HAP-1 (cell line): ENCODE results near the gene ZSWIM1.
"Not testable (repeated sequence)": the region's sequence is repeated elsewhere in the genome, so short reads cannot be mapped to it uniquely, and the experiment has no call there.

Experiments used
- DNase-seq, 2 experiments: peaks; one replicate each; pipeline ENCODE4 v3.0.0-alpha.2; 2016 to 2020; ENCODE audit warnings: low spot score in 2 of 2
- H3K27me3 ChIP-seq: fragments of 250-450 bp; sonication (Bioruptor Pico); 2 replicates; pipeline ENCODE4 v1.5.1; 2020; ENCODE audit warnings: low read depth, mild to moderate bottlenecking, moderate library complexity
- H3K36me3 ChIP-seq: fragments of 250-450 bp; sonication (Bioruptor Pico); replicated peaks from 2 replicates; pipeline ENCODE4 v1.5.1; 2020; ENCODE audit warnings: mild to moderate bottlenecking
- H3K4me1 ChIP-seq: fragments of 250-450 bp; sonication (Bioruptor Pico); 2 replicates; pipeline ENCODE4 v1.5.1; 2020; ENCODE audit warnings: mild to moderate bottlenecking
- H3K4me3 ChIP-seq: fragments of 250-450 bp; sonication (Bioruptor Pico); 2 replicates; pipeline ENCODE4 v1.5.1; 2020; ENCODE audit warnings: mild to moderate bottlenecking, moderate library complexity
- H3K9me3 ChIP-seq: fragments of 250-450 bp; sonication (Bioruptor Pico); 2 replicates; pipeline ENCODE4 v1.5.1; 2020; ENCODE audit warnings: mild to moderate bottlenecking, moderate library complexity
- in situ Hi-C: fragments of 300-500 bp; cut with MboI; formaldehyde crosslinking; loops from 3 replicates; pipeline ENCODE4 v1.14.3; 2020; ENCODE audit warnings: low sequenced_read_pairs, inconsistent platforms, mixed read lengths

Gene ZSWIM1

DNA sequence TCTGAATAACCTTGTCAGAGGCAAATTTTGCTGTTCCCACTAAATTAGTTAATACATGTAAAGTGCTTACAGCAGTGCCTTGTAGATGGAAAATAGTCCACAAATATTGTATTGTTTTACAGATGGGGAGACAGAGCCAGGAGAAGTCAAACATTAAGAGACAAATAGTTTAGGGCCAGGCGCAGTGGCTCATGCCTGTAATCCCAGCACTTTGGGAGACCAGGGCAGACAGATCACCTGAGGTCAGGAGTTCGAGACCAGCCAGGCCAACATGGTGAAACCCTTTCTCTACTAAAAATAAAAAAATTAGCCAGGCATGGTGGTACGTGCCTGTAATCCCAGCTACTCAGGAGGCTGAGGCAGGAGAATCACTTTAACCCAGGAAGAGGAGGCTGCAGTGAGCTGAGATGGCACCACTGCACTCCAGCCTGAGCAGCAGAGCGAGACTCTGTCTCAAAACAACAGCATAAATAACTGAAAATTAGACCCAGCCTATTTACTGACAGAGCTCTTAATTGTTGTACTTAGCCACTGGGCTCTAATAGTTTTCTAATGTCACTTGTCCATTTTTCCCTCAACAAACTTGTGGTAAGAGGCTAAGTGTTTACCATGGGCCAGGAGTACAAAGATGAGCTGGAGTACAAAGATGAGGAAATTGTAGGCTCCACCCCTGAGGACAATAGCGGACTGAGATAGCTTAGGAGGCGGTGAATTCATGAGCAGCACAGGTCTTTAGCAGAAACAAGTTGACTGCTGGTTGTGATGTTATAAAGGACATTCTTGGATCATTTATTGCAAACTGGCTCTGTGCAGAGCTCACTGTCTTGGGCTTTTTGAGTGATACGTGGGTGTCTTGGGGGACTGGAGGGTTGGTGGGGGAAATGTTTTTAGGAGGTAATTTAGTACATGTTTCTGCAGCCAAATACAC, 17.2 kb upstream of the ZSWIM1 start:
- Histone ChIP-seq H3K9me3 (no peaks in the 10 kb centered on the region), H3K27me3 (no peaks in the 10 kb centered on the region), H3K36me3 (no peaks in the 10 kb centered on the region), H3K4me1 (peaks cover 13% of the 10 kb centered on the region), H3K4me3 (no peak overlapping the region)
- in situ Hi-C loops = no loop called here
- peak in 1 of 2 experiments; percentile 26 for DNase-seq

DNA sequence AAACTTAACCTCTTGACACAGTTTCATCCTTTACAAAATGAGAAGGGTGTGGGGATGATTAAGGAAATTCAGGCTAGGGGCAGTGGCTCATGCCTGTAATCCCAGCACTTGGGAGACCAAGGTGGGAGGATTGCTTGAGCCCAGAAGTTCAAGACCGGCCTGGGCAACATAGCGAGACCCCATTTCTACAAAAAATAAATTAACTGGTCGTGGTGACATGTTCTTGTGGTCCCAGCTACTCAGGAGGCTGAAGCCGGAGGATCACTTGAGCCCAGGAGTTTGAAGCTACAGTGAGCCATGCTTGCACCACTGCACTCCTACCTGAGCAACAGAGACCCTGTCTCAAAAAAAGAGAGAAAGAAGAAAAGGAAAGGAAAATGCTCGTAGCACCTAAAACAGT, 14.6 kb upstream of the ZSWIM1 start:
- H3K4me1 ChIP-seq = peaks cover 12% of the 10 kb centered on the region
- in situ Hi-C loops = no loop called here
- DNase-seq = no peak
- no peaks in the 10 kb centered on the region for H3K27me3 ChIP-seq
- H3K36me3 ChIP-seq = no peaks in the 10 kb centered on the region
- no peak overlapping the region for H3K4me3 ChIP-seq
- no peaks in the 10 kb centered on the region for H3K9me3 ChIP-seq

DNA sequence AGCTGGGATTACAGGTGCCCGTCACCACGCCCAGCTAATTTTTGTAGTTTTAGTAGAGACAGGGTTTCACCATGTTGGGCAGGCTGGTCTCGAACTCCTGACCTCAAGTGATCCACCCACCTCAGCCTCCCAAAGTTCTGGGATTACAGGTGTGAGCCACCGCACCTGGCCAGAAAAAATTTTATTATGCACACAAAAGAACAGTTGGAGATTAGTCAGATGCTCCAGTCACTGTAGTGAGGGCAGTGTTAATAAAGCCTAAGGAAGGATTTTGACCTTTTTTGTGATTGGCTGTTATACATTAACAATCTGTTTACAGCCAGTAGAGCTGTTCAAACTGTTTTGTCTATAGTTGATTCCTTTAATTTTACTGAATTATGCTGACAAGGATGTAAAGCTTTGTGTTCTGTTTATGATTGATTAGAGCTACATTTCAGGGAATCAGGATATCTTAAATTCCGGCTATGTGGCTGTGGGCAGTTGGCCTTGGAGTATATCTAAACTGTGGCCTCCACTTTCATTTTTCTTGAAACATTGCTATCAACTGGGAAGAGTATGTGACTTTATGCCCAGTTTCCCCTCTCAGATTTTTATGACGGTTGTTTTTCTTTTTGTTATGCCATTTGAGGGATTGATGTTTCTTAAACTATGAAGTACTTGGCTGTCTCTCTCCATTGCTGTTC, 13.8 kb upstream of the ZSWIM1 start:
- in situ Hi-C loops = no loop called here
- Histone ChIP-seq H3K9me3 (no peaks in the 10 kb centered on the region), H3K36me3 (no peaks in the 10 kb centered on the region), H3K4me3 (no peak overlapping the region), H3K4me1 (peaks cover 12% of the 10 kb centered on the region), H3K27me3 (no peaks in the 10 kb centered on the region)
- no peak for DNase-seq

DNA sequence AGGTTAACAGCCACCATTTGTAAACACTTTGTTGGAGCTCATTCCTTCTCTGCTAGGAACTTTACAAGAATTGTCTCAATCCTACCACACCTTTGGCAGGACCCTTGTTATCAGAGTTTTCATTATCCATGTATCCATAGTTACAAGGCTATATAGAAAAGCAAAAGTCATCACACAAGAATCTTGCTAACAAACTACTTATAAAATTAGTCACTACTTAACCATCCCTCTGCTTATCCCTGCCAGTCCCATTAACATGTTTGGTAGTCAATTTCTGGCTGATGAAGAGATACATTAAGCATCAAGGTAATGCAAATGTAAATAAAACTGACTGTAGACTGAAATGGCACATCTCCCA, 13.2 kb upstream of the ZSWIM1 start:
- Histone ChIP-seq H3K36me3 (no peaks in the 10 kb centered on the region), H3K4me1 (peaks cover 12% of the 10 kb centered on the region), H3K27me3 (no peaks in the 10 kb centered on the region), H3K4me3 (no peak overlapping the region), H3K9me3 (no peaks in the 10 kb centered on the region)
- DNase-seq = no peak
- in situ Hi-C loops = no loop called here

DNA sequence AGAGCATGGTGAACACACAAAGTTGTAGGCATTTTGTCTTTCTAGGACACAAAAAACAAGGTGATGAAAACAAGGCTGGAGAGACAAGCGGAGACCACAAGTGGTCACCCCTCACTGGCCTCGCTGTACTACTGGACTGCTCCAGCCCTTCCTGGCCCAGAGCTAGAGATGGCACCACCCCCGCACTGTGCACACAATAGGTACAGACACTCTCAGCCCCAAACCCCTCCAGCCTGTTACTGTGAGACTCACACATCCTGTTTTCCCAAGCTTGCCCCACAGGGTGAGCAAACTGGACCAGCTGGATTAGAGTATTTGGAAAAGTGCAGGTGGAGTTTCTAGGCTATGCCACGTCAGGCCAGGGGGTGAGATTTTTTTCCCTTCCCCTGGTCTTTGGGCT, 8.4 kb upstream of the ZSWIM1 start:
- no peaks in the 10 kb centered on the region for H3K27me3 ChIP-seq
- H3K36me3 ChIP-seq = peaks cover 2% of the 10 kb centered on the region; the same call in 1 of the 2 replicates
- no peaks in the 10 kb centered on the region for H3K4me1 ChIP-seq
- H3K4me3 ChIP-seq = no peak overlapping the region
- no peaks in the 10 kb centered on the region for H3K9me3 ChIP-seq
- DNase-seq = no peak
- in situ Hi-C loops = no loop called here

DNA sequence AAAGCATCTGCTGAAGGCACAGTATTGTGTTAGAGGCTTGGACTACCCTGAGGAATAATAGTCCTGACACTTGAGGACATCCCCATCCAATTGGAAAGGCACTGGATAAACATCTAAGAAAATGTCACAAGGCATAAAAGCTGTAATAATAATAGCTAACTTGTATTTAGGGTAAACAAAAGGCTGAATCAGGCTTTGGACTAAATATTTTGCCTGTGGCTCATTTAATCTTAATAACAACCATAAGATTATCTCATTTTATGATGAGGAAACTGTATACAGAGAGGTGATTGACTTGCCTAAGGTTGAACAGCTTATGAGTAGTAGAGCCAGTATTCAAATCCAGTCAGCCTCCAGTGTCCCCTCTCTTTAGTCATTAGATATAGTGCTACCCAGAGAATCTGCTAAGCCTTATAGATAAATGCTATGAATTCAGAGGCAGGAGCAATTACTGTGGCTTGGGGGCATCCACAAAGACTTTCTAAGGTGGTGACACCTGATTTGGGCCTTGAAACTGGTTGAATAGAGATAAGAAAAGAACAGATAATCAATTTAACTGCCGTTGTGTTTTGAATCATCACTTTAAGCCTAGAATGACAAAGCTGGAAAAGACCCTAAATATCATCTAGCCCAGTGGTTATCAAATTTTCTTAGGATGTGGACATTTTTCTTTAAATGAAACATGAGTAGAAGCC, 7.5 kb upstream of the ZSWIM1 start:
- no peaks in the 10 kb centered on the region for H3K9me3 ChIP-seq
- H3K4me1 ChIP-seq = no peaks in the 10 kb centered on the region
- peaks cover 2% of the 10 kb centered on the region; the same call in 1 of the 2 replicates for H3K36me3 ChIP-seq
- no peak overlapping the region for H3K4me3 ChIP-seq
- in situ Hi-C loops = no loop called here
- no peak for DNase-seq
- no peaks in the 10 kb centered on the region for H3K27me3 ChIP-seq

DNA sequence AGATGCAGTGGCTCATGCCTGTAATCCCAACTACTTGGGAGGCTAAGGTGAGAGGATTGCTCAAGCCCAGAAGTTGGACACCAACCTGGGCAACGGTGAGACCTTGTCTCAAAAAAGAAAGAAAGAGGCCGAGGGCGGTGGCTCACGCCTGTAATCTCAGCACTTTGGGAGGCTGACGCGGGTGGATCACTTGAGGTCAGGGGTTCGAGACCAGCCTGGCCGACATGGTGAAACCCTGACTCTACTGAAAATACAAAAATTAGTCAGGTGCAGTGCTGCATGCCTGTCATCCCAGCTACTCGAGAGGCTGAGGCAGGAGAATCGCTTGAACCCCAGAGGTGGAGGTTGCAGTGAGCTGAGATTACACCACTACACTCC, 6.9 kb upstream of the ZSWIM1 start:
- H3K36me3 ChIP-seq, H3K4me3 ChIP-seq, H3K4me1 ChIP-seq, H3K27me3 ChIP-seq, H3K9me3 ChIP-seq, DNase-seq, in situ Hi-C loops: not testable (repeated sequence)

DNA sequence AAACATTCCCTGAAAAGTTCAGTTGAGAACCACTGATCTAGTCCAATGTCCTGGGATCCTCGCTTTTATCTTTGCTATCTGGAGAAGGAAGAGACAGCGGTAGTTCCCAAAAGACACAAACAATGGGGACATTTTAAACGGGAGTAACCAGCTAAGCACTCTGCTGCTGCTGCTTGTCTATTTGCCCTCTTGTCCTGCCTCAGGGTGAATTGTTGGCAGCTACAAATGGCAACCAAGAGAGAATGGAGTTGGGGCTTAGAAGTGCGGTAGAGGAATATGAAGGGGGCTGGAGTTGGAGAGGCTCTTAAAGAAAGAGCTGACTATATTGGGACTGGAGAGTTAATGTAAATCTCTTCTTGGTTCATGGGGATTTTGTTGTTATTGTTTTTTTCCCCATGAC, 6.5 kb upstream of the ZSWIM1 start:
- Histone ChIP-seq H3K36me3 (peaks cover 2% of the 10 kb centered on the region; the same call in 1 of the 2 replicates), H3K27me3 (no peaks in the 10 kb centered on the region), H3K9me3 (no peaks in the 10 kb centered on the region), H3K4me3 (no peak overlapping the region), H3K4me1 (no peaks in the 10 kb centered on the region)
- in situ Hi-C loops = no loop called here
- no peak for DNase-seq

DNA sequence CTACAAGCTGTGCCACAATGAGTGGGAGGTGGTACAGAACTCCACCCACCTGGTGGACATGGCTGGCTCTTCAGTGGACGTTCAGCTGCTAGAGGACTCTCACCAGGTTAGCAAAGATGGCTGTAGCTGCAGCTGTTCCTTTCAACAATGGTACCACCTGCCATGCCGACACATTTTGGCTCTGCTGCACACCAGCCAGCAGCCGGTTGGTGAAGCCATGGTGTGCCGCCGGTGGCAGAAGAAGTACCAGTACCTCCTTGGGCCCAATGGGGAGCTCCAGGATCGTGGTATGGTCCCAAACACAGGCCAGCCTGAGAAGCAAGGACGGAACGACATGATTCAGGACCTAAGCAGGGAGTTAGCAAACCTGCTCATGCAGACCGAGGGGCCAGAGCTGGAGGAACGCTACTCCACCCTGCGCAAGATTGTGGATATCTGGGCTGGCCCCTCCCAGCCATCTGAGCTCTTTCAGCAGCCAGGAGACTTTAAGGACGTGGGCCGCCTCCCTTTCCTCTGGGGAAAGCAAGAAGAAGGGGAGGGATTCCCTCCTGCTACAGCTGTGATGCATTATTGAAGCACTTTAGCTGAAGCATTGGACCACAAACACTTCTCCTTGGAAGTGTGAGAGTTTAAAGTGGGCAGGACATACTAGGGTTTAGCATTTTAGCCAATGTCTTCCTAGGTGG, 2.8 kb upstream of the ZSWIM1 start:
- in situ Hi-C loops = no loop called here
- Histone ChIP-seq H3K36me3 (peaks cover 14% of the 10 kb centered on the region), H3K9me3 (no peaks in the 10 kb centered on the region), H3K4me1 (no peaks in the 10 kb centered on the region), H3K27me3 (no peaks in the 10 kb centered on the region), H3K4me3 (no peak overlapping the region)
- DNase-seq = no peak

DNA sequence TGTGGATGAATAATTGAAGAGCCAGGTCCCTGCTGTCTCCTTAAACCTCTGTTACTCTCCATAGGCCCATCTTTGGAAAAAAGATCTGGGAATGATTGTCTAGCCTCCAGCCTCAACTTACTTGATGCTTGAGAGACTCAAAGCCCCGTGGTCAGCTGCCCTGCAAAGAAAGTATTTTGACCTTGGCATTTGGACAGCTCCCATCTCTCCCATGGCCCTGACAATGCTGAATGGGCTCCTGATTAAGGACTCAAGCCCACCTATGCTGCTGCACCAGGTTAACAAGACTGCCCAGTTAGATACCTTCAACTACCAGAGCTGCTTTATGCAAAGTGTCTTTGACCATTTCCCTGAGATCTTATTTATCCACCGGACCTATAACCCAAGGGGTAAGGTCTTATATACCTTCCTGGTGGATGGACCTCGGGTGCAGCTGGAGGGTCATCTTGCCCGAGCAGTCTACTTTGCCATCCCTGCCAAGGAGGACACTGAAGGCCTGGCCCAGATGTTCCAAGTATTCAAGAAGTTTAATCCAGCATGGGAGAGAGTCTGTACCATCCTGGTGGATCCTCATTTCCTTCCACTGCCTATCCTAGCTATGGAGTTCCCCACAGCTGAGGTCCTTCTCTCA, 1.6 kb downstream of the ZSWIM1 start:
- peaks cover 20% of the 10 kb centered on the region for H3K36me3 ChIP-seq
- in situ Hi-C loops = no loop called here
- H3K9me3 ChIP-seq = no peaks in the 10 kb centered on the region
- H3K27me3 ChIP-seq = no peaks in the 10 kb centered on the region
- H3K4me1 ChIP-seq = no peaks in the 10 kb centered on the region
- DNase-seq = no peak
- no peak overlapping the region for H3K4me3 ChIP-seq

DNA sequence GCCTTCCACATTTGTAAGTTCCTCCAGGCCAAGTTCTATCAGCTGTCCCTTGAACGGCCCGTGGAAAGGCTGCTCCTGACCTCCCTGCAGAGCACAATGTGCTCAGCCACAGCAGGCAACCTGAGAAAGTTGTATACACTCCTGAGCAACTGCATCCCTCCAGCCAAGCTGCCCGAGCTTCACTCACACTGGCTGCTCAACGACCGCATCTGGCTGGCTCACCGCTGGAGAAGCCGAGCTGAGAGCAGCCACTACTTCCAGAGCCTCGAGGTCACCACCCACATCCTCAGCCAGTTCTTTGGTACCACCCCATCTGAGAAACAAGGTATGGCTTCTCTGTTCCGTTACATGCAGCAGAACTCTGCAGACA, 2.1 kb downstream of the ZSWIM1 start:
- H3K9me3 ChIP-seq = no peaks in the 10 kb centered on the region
- in situ Hi-C loops = no loop called here
- no peak for DNase-seq
- no peaks in the 10 kb centered on the region for H3K27me3 ChIP-seq
- no peak overlapping the region for H3K4me3 ChIP-seq
- H3K4me1 ChIP-seq = no peaks in the 10 kb centered on the region
- H3K36me3 ChIP-seq = peaks cover 20% of the 10 kb centered on the region

DNA sequence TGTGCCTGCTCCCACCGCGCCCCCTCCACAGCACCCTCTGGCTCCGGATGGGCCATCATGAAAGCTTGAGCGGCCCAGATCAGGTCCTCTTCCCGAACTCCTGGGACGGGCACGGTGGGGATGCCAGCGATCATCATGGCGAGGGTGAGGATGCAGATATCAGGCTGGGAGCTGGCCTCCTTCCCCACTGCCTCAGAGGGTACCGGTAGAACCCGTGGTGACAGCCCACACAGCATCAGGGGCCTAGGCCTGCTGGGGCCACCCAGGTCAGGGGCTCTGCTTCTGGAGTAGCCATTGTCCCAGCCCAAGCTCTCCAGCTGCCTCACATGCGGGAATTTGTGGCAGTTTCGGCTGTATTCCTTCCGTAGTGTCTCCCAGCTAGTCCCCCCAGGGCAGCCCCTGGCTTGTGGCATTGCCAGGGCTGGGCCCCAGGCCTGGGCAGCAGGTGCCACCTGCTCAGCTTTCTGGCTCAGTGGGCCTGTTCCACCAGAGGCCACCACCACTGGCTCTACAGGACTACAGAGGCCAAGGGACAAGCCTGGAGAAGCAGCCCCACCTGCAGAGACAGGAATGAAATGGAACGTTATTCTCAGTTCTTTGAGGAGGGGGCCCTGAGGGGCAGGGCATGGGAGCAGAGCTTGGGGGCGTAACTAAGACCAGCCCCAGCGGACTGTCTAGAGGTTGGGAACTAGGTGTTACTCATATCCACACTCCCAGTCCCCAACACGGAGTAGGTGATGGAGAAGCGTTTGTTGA, 5.7 kb downstream of the ZSWIM1 start:
- Histone ChIP-seq H3K4me3 (no peak overlapping the region), H3K36me3 (peaks cover 20% of the 10 kb centered on the region), H3K4me1 (peaks cover 12% of the 10 kb centered on the region), H3K27me3 (no peaks in the 10 kb centered on the region), H3K9me3 (no peaks in the 10 kb centered on the region)
- in situ Hi-C loops = no loop called here
- DNase-seq = no peak

DNA sequence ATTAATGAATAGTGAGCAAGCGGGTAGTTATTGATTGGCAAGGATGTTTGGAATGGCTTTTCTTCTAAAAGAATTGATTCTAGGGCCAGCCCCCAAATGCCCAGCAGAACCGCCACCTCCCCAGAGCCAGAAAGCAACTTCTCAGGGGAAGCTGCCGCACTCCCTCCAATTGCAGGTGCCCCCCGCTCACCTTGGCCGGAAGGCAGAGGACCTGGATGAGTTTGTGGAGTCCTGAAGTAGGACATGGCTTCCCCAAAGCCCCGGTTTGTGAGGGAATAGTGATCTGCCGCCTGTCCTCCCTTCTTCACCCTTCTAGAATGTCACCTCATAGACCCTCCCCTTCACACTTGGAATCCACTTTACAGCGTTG, 6.3 kb downstream of the ZSWIM1 start, which contains the start of gene SPATA25:
Gene SPATA25, minus strand, starts transcription at position 277 of the 370 bp plus-strand sequence. Its CDS starts 32 bp downstream, at position 245.
- no peak within 1 kb of the TSS for H3K4me3 ChIP-seq
- H3K27me3 ChIP-seq = no peaks in the 10 kb centered on the region
- in situ Hi-C loops = no loop called here
- H3K36me3 ChIP-seq = peaks cover 17% of the 10 kb centered on the region
- no peak for DNase-seq
- peaks cover 15% of the 10 kb centered on the region for H3K4me1 ChIP-seq
- H3K9me3 ChIP-seq = no peaks in the 10 kb centered on the region
